HG02759 (cell line): ENCODE results near the gene CASK.
"Not testable (repeated sequence)": the region's sequence is repeated elsewhere in the genome, so short reads cannot be mapped to it uniquely, and the experiment has no call there.

Experiments used
- ATAC-seq: cut with Tn5 transposase; IDR thresholded peaks from one replicate; pipeline ENCODE4 v1.9.1; 2021; ENCODE audit warnings: mild to moderate bottlenecking, moderate library complexity; ENCODE audit not compliant: unreplicated experiment

CASK gene

GRCh38 chrX:41522671-41523070 lies 400.7 kb downstream of the CASK start:
- no peak for ATAC-seq

GRCh38 chrX:41522081-41522480 lies 401.3 kb downstream of the CASK start:
- no peak for ATAC-seq

- ATAC-seq = no peak
Observed at GRCh38 chrX:41519468-41519867, 403.9 kb downstream of the CASK start.

GRCh38 chrX:41518841-41519220 lies 404.5 kb downstream of the CASK start:
- ATAC-seq = no peak

GRCh38 chrX:41518127-41518840 lies 405.1 kb downstream of the CASK start:
- ATAC-seq = no peak

GRCh38 chrX:41516999-41517765 lies 406.2 kb downstream of the CASK start:
- no peak for ATAC-seq

GRCh38 chrX:41516456-41516855 lies 406.9 kb downstream of the CASK start:
- no peak for ATAC-seq

- ATAC-seq = no peak
Observed at GRCh38 chrX:41515376-41515775, 408.0 kb downstream of the CASK start.

- ATAC-seq = no peak
Observed at GRCh38 chrX:41514179-41514578, 409.2 kb downstream of the CASK start.

GRCh38 chrX:41512853-41513252 lies 410.5 kb downstream of the CASK start:
- not testable (repeated sequence) for ATAC-seq

GRCh38 chrX:41512394-41512793 lies 411.0 kb downstream of the CASK start:
- ATAC-seq = peak; percentile 96

- no peak for ATAC-seq
Observed at GRCh38 chrX:41507919-41508318, 415.4 kb downstream of the CASK start.

- no peak for ATAC-seq
Observed at GRCh38 chrX:41502004-41502403, 421.4 kb downstream of the CASK start.

- no peak for ATAC-seq
Observed at GRCh38 chrX:41499984-41500383, 423.4 kb downstream of the CASK start.

GRCh38 chrX:41499195-41499594 lies 424.2 kb downstream of the CASK start:
- no peak for ATAC-seq

- no peak for ATAC-seq
Observed at GRCh38 chrX:41491267-41492004, 431.9 kb downstream of the CASK start.

- ATAC-seq = no peak
Observed at GRCh38 chrX:41490446-41490845, 432.9 kb downstream of the CASK start.

GRCh38 chrX:41482154-41482850 lies 441.1 kb downstream of the CASK start:
- ATAC-seq = no peak

- no peak for ATAC-seq
Observed at GRCh38 chrX:41481264-41482109, 441.9 kb downstream of the CASK start.
